WTC11 (cell line): ENCODE measurements around the gene TMEM271. TPM values are rescaled to one million over a fixed set of nuclear protein-coding genes. Genes with fewer than 3 reads are reported as not detected.

Experiments
- ATF1 ChIP-seq: sonication (generic); formaldehyde crosslinking; IDR thresholded peaks from 2 replicates; pipeline ENCODE4 v1.8.1; 2023; ENCODE audit warnings: mild to moderate bottlenecking, moderate library complexity, missing genetic modification reagents
- GTF2I ChIP-seq: fragments of 250-450 bp; sonication (Bioruptor Pico); conservative IDR thresholded peaks from 2 replicates; pipeline ENCODE4 v1.4.0; 2021; ENCODE audit warnings: mild to moderate bottlenecking
- IRF1 ChIP-seq: sonication (generic); formaldehyde crosslinking; IDR thresholded peaks from 2 replicates; pipeline ENCODE4 v1.8.0; 2023; ENCODE audit warnings: missing genetic modification reagents
- IRF2 ChIP-seq: sonication (generic); formaldehyde crosslinking; IDR thresholded peaks from 2 replicates; pipeline ENCODE4 v1.8.0; 2022; ENCODE audit warnings: low read depth, missing genetic modification reagents, borderline replicate concordance
- JAZF1 ChIP-seq: fragments of 250-450 bp; sonication (Bioruptor Pico); IDR thresholded peaks from 2 replicates; pipeline ENCODE4 v1.9.0; 2021; ENCODE audit warnings: moderate library complexity, mild to moderate bottlenecking, inconsistent platforms
- JUN ChIP-seq: sonication (generic); formaldehyde crosslinking; IDR thresholded peaks from 2 replicates; pipeline ENCODE4 v1.8.0; 2023; ENCODE audit warnings: mild to moderate bottlenecking, missing genetic modification reagents
- KAT7 ChIP-seq: sonication (generic); formaldehyde crosslinking; IDR thresholded peaks from 2 replicates; pipeline ENCODE4 v1.8.1; 2023; ENCODE audit warnings: missing genetic modification reagents, mild to moderate bottlenecking, borderline replicate concordance
- NR3C1 ChIP-seq: sonication (generic); formaldehyde crosslinking; conservative IDR thresholded peaks from 2 replicates; pipeline ENCODE4 v1.8.1; 2023; ENCODE audit warnings: low read depth, mild to moderate bottlenecking, missing genetic modification reagents
- OVOL2 ChIP-seq: fragments of 250-450 bp; sonication (Bioruptor Pico); IDR thresholded peaks from 2 replicates; pipeline ENCODE4 v1.9.0; 2021; ENCODE audit warnings: mild to moderate bottlenecking, borderline replicate concordance
- SMAD3 ChIP-seq: sonication (generic); formaldehyde crosslinking; IDR thresholded peaks from 2 replicates; pipeline ENCODE4 v1.8.0; 2022; ENCODE audit warnings: missing genetic modification reagents, mild to moderate bottlenecking, borderline replicate concordance
- SOX15 ChIP-seq: fragments of 250-450 bp; sonication (Bioruptor Pico); IDR thresholded peaks from 2 replicates; pipeline ENCODE4 v1.9.0; 2021; ENCODE audit warnings: mild to moderate bottlenecking
- TEAD1 ChIP-seq: sonication (generic); formaldehyde crosslinking; IDR thresholded peaks from 2 replicates; pipeline ENCODE4 v1.8.0; 2022; ENCODE audit warnings: mild to moderate bottlenecking, missing genetic modification reagents
- ZBTB43 ChIP-seq: sonication (generic); formaldehyde crosslinking; IDR thresholded peaks from 2 replicates; pipeline ENCODE4 v1.8.1; 2023; ENCODE audit warnings: mild to moderate bottlenecking, missing genetic modification reagents
- ZNF121 ChIP-seq: sonication (generic); formaldehyde crosslinking; IDR thresholded peaks from 2 replicates; pipeline ENCODE4 v1.8.0; 2023; ENCODE audit warnings: missing genetic modification reagents
- ZNF138 ChIP-seq: sonication (generic); formaldehyde crosslinking; conservative IDR thresholded peaks from 2 replicates; pipeline ENCODE4 v1.8.1; 2022; ENCODE audit warnings: mild to moderate bottlenecking, moderate library complexity, missing genetic modification reagents
- ZNF423 ChIP-seq: fragments of 250-450 bp; sonication (Bioruptor Pico); IDR thresholded peaks from 2 replicates; pipeline ENCODE4 v2.1.2; 2022; ENCODE audit warnings: mild to moderate bottlenecking, moderate library complexity
- ZNF671 ChIP-seq: fragments of 250-450 bp; sonication (Bioruptor Pico); IDR thresholded peaks from 2 replicates; pipeline ENCODE4 v1.8.0; 2021; ENCODE audit warnings: mild to moderate bottlenecking
- ZSCAN18 ChIP-seq: fragments of 250-450 bp; sonication (Bioruptor Pico); IDR thresholded peaks from 2 replicates; pipeline ENCODE4 v2.1.2; 2022; ENCODE audit warnings: mild to moderate bottlenecking, moderate library complexity
- total RNA-seq: library from RNA; stranded (reverse); gene quantifications from 3 replicates; pipeline ENCODE4 v1.2.3, GENCODE V29; 2021
- TF ChIP-seq, protein P1 (sequence below): sonication (generic); formaldehyde crosslinking; IDR thresholded peaks from 2 replicates; pipeline ENCODE4 v1.8.1; 2023; ENCODE audit warnings: mild to moderate bottlenecking, missing genetic modification reagents
- TF ChIP-seq, protein P2 (sequence below): sonication (generic); formaldehyde crosslinking; IDR thresholded peaks from 2 replicates; pipeline ENCODE4 v1.8.1; 2023; ENCODE audit warnings: mild to moderate bottlenecking, missing genetic modification reagents, moderate library complexity
- TF ChIP-seq, protein P3 (sequence below): sonication (generic); formaldehyde crosslinking; IDR thresholded peaks from 2 replicates; pipeline ENCODE4 v1.8.1; 2022; ENCODE audit warnings: low read depth, missing genetic modification reagents, borderline replicate concordance
- TF ChIP-seq, protein P4 (sequence below): fragments of 250-450 bp; sonication (Bioruptor Pico); IDR thresholded peaks from 2 replicates; pipeline ENCODE4 v1.8.0; 2021; ENCODE audit warnings: mild to moderate bottlenecking
- TF ChIP-seq, protein P5 (sequence below): sonication (generic); formaldehyde crosslinking; IDR thresholded peaks from 2 replicates; pipeline ENCODE4 v1.8.0; 2022; ENCODE audit warnings: mild to moderate bottlenecking, missing genetic modification reagents
- TF ChIP-seq, protein P6 (sequence below): fragments of 250-450 bp; sonication (Bioruptor Pico); conservative IDR thresholded peaks from 2 replicates; pipeline ENCODE4 v1.9.0; 2021; ENCODE audit warnings: mild to moderate bottlenecking

The TMEM271 gene
- total RNA-seq, 1 experiment from 2014 or later, result 0.31 TPM

DNA sequence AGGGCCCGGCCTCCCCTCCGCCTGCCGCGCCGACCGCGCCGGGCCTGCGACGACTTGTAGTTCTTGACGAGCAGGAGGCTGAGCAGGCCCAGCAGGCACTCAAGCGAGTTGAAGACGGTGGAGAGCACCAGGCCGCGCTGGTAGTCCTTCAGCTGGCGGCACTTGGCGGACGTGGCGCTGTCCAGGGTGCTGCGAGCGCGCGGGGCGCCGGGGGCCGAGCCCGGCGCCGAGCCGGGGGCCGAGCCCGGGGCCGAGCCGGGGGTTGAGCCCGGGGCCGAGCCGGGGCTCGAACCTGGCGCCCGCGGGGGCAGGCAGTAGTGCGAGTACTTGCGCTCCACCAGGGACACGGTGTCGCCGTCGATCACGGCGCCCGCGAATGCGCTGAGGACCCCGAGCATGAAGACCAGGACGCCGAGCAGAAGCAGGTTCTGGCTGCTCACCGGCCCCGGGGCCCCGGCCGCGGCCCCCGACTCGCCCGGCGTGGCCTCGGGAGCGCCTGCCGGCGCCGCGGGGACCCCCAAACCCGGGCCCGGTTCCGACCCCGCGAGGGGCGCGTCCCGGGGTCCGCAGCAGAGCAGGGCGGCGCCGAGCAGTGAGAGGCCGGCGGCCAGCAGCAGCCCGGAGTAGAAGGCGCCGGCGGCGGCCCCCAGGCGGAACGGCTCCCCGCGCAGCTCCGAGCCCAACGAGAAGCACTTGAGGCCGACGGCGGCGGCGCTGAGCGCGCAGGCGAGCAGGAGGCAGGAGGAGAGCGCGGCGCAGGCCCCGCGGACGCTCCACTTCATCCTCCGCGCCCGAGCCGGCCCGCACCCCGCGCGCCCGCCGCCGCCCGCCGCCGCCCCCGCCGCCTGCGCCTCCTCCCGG is 584 bp downstream of the TMEM271 start (continued):
- TF ChIP-seq, protein P1, sequence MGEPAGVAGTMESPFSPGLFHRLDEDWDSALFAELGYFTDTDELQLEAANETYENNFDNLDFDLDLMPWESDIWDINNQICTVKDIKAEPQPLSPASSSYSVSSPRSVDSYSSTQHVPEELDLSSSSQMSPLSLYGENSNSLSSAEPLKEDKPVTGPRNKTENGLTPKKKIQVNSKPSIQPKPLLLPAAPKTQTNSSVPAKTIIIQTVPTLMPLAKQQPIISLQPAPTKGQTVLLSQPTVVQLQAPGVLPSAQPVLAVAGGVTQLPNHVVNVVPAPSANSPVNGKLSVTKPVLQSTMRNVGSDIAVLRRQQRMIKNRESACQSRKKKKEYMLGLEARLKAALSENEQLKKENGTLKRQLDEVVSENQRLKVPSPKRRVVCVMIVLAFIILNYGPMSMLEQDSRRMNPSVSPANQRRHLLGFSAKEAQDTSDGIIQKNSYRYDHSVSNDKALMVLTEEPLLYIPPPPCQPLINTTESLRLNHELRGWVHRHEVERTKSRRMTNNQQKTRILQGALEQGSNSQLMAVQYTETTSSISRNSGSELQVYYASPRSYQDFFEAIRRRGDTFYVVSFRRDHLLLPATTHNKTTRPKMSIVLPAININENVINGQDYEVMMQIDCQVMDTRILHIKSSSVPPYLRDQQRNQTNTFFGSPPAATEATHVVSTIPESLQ (CRISPR knock-in tag), result no peak
- TF ChIP-seq ZNF138 (CRISPR knock-in tag) (no peak), ZNF121 (CRISPR knock-in tag) (no peak), ZSCAN18 (CRISPR knock-in tag) (no peak), ZNF671 (CRISPR knock-in tag) (no peak), OVOL2 (CRISPR knock-in tag) (no peak), IRF1 (no peak), TEAD1 (CRISPR knock-in tag) (peak; percentile 80; the same call in 1 of the 2 replicates), KAT7 (CRISPR knock-in tag) (no peak; the same call in 1 of the 2 replicates), SMAD3 (CRISPR knock-in tag) (no peak), ZNF423 (CRISPR knock-in tag) (no peak), JAZF1 (CRISPR knock-in tag) (no peak), SOX15 (CRISPR knock-in tag) (no peak), ZBTB43 (CRISPR knock-in tag) (no peak), ATF1 (no peak), IRF2 (peak; percentile 61; the same call in 1 of the 2 replicates), JUN (CRISPR knock-in tag) (peak; percentile 38; the same call in 1 of the 2 replicates), NR3C1 (CRISPR knock-in tag) (no peak), GTF2I (CRISPR knock-in tag) (no peak)
- TF ChIP-seq, protein P2, sequence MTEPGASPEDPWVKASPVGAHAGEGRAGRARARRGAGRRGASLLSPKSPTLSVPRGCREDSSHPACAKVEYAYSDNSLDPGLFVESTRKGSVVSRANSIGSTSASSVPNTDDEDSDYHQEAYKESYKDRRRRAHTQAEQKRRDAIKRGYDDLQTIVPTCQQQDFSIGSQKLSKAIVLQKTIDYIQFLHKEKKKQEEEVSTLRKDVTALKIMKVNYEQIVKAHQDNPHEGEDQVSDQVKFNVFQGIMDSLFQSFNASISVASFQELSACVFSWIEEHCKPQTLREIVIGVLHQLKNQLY (CRISPR knock-in tag), result no peak
- TF ChIP-seq, protein P3, sequence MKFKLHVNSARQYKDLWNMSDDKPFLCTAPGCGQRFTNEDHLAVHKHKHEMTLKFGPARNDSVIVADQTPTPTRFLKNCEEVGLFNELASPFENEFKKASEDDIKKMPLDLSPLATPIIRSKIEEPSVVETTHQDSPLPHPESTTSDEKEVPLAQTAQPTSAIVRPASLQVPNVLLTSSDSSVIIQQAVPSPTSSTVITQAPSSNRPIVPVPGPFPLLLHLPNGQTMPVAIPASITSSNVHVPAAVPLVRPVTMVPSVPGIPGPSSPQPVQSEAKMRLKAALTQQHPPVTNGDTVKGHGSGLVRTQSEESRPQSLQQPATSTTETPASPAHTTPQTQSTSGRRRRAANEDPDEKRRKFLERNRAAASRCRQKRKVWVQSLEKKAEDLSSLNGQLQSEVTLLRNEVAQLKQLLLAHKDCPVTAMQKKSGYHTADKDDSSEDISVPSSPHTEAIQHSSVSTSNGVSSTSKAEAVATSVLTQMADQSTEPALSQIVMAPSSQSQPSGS, result no peak
- TF ChIP-seq, protein P4, sequence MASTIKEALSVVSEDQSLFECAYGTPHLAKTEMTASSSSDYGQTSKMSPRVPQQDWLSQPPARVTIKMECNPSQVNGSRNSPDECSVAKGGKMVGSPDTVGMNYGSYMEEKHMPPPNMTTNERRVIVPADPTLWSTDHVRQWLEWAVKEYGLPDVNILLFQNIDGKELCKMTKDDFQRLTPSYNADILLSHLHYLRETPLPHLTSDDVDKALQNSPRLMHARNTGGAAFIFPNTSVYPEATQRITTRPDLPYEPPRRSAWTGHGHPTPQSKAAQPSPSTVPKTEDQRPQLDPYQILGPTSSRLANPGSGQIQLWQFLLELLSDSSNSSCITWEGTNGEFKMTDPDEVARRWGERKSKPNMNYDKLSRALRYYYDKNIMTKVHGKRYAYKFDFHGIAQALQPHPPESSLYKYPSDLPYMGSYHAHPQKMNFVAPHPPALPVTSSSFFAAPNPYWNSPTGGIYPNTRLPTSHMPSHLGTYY (CRISPR knock-in tag), result no peak
- TF ChIP-seq, protein P5, sequence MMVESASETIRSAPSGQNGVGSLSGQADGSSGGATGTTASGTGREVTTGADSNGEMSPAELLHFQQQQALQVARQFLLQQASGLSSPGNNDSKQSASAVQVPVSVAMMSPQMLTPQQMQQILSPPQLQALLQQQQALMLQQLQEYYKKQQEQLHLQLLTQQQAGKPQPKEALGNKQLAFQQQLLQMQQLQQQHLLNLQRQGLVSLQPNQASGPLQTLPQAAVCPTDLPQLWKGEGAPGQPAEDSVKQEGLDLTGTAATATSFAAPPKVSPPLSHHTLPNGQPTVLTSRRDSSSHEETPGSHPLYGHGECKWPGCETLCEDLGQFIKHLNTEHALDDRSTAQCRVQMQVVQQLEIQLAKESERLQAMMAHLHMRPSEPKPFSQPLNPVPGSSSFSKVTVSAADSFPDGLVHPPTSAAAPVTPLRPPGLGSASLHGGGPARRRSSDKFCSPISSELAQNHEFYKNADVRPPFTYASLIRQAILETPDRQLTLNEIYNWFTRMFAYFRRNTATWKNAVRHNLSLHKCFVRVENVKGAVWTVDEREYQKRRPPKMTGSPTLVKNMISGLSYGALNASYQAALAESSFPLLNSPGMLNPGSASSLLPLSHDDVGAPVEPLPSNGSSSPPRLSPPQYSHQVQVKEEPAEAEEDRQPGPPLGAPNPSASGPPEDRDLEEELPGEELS (CRISPR knock-in tag), result peak; percentile 93
- TF ChIP-seq, protein P6, sequence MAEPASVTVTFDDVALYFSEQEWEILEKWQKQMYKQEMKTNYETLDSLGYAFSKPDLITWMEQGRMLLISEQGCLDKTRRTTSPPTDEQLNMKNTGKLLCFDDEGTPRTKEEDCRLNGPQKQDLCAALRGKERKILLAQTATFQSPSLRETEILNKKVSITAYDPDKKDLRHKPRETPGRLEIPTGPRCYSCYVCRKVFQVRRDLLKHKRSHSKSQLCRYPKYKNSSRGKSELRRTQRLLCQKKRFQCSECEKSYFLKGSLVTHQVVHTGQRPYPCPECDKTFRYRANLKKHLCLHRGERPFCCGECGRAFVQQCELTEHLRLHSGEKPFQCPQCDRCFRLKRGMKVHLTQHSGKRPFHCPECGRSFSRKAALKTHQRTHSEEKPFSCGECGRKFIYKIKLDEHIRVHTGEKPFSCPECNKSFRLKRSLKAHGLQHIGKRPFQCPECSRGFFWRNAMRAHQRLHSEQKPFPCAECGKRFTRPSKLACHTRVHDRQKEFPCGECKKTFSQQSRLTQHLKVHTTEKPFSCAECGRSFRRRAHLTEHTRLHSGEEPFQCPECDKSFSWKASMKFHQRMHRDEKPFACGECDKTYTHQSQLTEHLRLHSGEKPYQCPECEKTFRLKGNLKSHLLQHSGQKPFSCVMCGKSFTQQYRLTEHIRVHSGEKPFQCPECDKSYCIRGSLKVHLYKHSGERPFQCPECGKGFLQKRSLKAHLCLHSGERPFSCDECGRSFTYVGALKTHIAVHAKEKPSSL (CRISPR knock-in tag), result no peak
